NOMO-1 treated with DMSO at 0.1 percent for 48 hours (cell line): ENCODE data around the gene TNNC1.

Experiments
- DNase-seq: peaks from one replicate; lab custom pipeline; 2025; ENCODE audit not compliant: unreplicated experiment; lab: John Stamatoyannopoulos, UW

Gene TNNC1

GRCh38 chr3:52432225-52432624, 21.6 kb downstream of the TNNC1 start:
- DNase-seq: no peak

- no peak for DNase-seq
Measured at GRCh38 chr3:52431459-52432223, 22.2 kb downstream of the TNNC1 start.

GRCh38 chr3:52430416-52430810, 23.4 kb downstream of the TNNC1 start:
- no peak for DNase-seq

- DNase-seq: no peak
Measured at GRCh38 chr3:52429779-52430415, 23.9 kb downstream of the TNNC1 start.

- no peak for DNase-seq
Measured at GRCh38 chr3:52429031-52429430, 24.8 kb downstream of the TNNC1 start.

GRCh38 chr3:52428151-52429005, 25.5 kb downstream of the TNNC1 start:
- peak; percentile 35 for DNase-seq

GRCh38 chr3:52423173-52423572, 30.7 kb downstream of the TNNC1 start:
- no peak for DNase-seq

GRCh38 chr3:52422669-52423068, 31.2 kb downstream of the TNNC1 start:
- no peak for DNase-seq

GRCh38 chr3:52420388-52420787, 33.5 kb downstream of the TNNC1 start:
- no peak for DNase-seq

- DNase-seq: peak; percentile 66
Measured at GRCh38 chr3:52415800-52416199, 38.0 kb downstream of the TNNC1 start.

- DNase-seq: no peak
Measured at GRCh38 chr3:52408466-52408865, 45.4 kb downstream of the TNNC1 start.

GRCh38 chr3:52407779-52408178, 46.1 kb downstream of the TNNC1 start:
- DNase-seq: no peak

GRCh38 chr3:52406791-52407510, 46.9 kb downstream of the TNNC1 start:
- DNase-seq: no peak

- no peak for DNase-seq
Measured at GRCh38 chr3:52406231-52406661, 47.6 kb downstream of the TNNC1 start.

- no peak for DNase-seq
Measured at GRCh38 chr3:52405601-52406110, 48.2 kb downstream of the TNNC1 start.

GRCh38 chr3:52405066-52405465, 48.8 kb downstream of the TNNC1 start:
- no peak for DNase-seq

- DNase-seq: no peak
Measured at GRCh38 chr3:52404391-52404790, 49.5 kb downstream of the TNNC1 start.

- DNase-seq: no peak
Measured at GRCh38 chr3:52403955-52404354, 49.9 kb downstream of the TNNC1 start.

- no peak for DNase-seq
Measured at GRCh38 chr3:52403271-52403841, 50.5 kb downstream of the TNNC1 start.

- DNase-seq: no peak
Measured at GRCh38 chr3:52402706-52403270, 51.1 kb downstream of the TNNC1 start.
